Stimulated activated CD4-positive, alpha-beta T cell treated with anti-CD3 and anti-CD28 coated beads, TNF-alpha, amount 100 ng/mL, for 1 hour (primary cell): ENCODE measurements around the gene HSD17B8.

ENCODE experiments used
- DNase-seq, 3 donors: peaks; one replicate each; pipeline ENCODE4 v3.0.0-alpha.2; 2020; ENCODE audit warnings: low read depth in 3 of 3, low spot score in 1 of 3

HSD17B8 gene

DNA sequence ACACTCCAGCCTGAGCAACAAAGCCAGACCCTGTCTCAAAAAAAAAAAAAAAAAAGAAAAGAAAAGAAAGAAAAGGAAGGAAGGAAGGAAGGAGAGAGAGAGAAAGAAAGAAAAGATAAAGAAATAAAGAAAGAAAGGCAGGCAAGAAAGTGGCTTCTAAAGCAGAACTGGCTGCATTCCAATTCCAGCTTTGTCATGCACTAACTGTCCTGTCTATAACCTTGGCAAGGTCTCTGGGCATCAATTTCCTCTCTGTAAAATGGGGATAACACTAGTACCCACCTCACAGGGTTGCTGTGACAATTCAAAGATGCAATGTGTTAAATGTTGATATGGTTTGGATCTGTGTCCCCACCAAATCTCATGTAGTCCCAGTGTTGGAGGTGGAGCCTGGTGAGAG lies 31.9 kb downstream of the HSD17B8 start:
- no peak for DNase-seq

DNA sequence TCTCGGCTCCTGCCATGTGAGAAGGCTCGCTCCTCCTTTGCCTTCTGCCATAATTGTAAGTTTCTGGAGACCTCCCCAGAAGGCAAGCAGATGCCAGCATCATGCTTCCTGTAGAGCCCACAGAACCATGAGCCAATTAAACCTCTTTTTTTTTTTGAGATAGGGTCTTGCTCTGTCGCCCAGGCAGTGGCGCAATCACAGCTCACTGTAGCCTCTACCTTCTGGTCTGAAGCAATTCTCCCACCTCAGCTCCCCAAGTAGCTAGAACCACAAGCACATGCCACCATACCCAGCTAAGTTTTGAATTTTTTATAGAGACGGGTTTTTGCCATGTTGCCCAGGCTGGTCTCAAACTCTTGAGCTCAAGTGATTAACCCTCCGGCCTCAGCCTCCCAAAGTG lies 32.4 kb downstream of the HSD17B8 start:
- no peak for DNase-seq

DNA sequence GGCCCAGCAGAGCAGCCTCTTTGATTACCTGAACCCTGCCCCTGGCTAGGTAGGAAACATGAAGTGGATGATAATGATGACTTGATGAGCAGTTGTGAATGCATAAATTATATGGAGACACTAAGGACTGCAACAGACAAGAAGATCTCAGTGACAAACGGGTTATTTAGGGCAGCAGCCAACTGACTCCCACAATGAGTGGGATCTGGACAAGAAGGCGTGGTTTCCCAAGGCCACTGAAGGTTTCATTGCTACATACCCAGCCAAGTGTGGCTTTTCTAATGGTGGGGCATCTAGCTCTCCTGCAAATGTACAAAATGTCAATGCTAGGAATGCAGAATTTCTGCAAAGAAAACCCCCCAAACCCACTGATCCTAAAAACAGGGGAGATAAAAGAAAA lies 33.3 kb downstream of the HSD17B8 start:
- DNase-seq = no peak

DNA sequence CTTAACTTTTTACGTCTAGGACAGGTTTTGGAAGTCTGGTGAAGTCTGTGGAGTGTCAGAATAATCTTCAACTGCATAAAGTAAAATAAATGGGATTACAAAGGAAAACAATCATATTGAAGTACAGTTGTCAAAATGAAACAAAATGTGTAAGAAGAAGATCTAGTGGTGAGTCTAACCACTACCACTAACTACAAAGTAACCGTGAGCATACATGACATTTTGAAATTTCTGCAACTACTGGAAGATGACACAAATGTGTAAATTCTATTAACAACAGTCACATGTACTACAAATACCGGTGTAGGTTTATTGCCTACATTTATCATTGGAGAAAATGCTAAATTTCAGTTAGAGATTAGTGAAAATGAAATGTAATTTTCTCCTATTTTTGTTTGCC lies 37.5 kb downstream of the HSD17B8 start:
- DNase-seq = no peak

DNA sequence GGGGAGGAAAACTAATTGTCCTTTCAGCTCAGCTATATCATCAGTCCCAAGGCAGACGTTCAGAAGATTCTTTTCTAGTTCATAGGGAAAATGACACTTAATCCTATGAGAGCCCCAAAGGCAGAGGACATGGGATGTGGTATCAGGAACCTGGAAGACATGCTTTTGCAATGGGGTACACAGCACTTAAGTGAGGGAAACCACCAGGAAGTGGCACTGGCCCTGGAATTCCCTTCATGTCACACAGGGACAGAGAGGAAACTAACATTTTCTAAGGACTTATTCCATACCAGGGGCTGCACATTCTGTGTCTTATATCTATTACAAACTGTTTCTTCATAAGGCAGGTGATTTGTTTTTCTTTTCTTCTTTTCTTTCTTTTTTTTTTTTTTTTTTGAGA lies 39.0 kb downstream of the HSD17B8 start:
- no peak for DNase-seq

- peak; percentile 78 to 94 (median 81) for DNase-seq
These were observed 43.7 kb downstream of the HSD17B8 start for GRCh38 chr6:33247977-33248642.

- no peak for DNase-seq
These were observed 44.1 kb downstream of the HSD17B8 start for GRCh38 chr6:33248643-33248931.

DNA sequence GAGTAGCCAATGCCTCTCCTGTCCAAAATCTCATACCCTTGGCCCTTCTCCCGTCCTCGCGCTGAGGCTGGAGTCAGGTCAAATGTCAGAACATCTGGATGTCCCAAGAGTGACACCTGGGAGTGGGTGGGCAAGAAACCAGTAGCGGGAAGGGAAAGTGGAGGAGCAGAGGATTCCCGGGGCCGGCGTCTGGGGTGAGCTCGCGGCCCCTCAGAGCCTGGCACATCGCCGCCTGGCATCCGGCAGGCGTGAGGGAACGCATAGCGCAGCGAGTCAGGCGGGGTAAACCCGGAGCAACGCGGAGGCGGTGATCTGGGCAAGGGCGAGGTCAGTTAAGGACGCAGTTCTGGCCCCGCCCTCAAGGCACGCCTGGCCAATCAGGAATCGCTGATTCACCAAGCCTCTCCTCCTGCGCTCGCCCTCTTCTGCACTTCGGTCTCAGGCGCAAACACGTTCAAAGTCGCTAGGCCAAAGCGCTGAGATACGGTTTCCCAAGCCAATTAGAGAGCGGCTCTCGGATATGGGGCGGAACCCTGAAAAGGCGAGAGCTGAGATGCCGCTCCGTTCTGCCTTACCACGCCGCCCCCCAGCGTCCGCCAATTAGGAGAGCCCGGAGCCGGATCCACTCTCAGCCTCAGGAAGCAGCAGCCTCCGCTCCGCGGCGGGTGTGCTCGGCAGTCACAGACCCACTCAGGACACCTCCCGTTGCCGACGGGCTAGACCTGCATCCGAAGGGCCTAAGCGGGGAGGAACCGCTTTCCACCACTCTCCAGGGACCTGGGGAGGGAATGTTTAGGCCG lies 44.7 kb downstream of the HSD17B8 start:
- DNase-seq = peak; percentile 83 to 91 (median 89)

DNA sequence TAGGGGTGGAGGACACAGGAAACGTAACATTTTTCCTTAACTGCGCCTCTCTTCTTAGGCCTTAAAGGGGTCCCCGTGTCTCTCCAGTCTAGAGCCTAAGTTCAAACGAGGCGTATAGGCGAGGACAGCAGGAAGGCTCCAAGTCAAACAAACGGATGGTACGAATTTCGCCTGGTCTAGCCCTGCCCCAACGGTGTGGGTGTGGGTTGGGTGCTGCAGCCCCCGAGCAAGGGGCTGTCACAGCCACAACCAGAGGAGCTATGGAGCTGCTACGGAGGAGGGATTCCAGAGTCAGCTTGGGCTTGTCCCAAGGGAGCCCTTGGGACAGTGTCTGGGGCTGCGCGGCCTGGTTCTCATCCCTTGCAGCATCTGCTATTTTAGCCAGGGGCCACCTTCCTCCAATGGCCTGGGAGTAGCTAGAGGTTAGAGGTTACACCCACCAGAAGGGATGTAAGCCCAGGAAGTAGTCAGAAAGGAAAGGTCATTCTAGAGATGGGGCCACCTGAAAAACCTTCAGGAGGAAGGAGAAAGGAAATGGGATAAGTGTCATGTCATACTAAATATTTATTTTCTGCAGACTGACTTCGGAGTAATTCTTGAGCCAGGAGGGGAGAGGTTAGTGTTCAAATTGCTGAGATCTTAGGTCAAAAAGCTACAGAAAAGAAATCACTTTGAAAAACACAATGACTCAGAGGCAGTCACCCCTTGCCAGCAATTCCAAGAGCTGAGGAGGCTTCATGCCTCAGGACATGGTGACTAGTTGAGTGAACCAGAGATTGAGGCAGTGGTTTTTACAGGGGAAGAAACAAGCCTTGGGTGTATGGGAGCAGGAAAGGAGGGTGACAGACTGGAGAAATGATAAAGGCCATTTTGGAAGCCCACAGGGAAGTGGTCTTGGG lies 45.5 kb downstream of the HSD17B8 start:
- DNase-seq = no peak

DNA sequence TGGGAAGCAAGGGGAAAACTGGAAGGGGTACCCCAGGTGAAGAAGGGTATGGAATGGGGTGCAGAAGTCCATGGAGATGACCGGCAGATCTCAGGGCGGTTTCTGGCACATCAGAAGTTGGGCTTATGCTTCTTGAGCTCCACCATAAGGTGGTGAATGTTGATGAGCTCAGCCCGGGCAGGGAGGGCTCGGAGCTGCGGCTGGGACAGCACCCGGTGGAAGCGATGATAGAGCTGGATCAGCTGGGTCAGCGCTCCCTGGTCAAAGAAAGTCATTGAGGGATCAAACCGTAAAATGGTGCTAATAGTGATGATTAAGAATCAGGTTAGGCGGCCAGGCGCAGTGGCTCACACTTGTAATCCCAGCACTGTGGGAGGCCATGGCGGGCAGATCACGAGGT lies 46.3 kb downstream of the HSD17B8 start:
- no peak for DNase-seq

- no peak for DNase-seq
These were observed 47.0 kb downstream of the HSD17B8 start for GRCh38 chr6:33251395-33252012.

GRCh38 chr6:33252759-33253158 lies 48.3 kb downstream of the HSD17B8 start:
- DNase-seq = no peak

DNA sequence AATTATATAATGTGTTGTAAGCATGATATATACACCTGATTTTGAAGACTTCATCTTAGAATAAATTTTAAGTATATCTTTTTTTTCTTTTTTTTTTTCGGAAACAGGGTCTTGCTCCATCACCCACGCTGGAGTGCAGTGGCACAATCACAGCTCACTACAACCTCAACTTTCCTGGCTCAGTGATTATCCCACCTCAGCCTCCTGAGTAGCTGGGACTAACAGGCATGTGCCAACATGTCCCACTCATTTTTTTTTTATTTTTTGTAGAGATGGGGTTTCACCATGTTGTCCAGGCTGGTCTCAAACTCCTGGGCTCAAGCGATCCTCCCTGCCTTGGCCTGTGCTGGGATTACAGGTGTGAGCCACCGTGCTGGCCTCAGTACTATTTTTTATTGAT lies 50.1 kb downstream of the HSD17B8 start:
- no peak for DNase-seq
